NCI-H2227 (cell line): ENCODE data around the gene LCE5A.
A peak's percentile ranks its signal among the peaks of the same experiment; 100 is the strongest.
"Not testable (repeated sequence)": the region's sequence is repeated elsewhere in the genome, so short reads cannot be mapped to it uniquely, and the experiment has no call there.

Source experiments
- DNase-seq: peaks from one replicate; lab custom pipeline; 2025; ENCODE audit not compliant: unreplicated experiment; lab: John Stamatoyannopoulos, UW

LCE5A gene, protein sequence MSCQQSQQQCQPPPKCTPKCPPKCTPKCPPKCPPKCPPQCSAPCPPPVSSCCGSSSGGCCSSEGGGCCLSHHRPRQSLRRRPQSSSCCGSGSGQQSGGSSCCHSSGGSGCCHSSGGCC

DNA sequence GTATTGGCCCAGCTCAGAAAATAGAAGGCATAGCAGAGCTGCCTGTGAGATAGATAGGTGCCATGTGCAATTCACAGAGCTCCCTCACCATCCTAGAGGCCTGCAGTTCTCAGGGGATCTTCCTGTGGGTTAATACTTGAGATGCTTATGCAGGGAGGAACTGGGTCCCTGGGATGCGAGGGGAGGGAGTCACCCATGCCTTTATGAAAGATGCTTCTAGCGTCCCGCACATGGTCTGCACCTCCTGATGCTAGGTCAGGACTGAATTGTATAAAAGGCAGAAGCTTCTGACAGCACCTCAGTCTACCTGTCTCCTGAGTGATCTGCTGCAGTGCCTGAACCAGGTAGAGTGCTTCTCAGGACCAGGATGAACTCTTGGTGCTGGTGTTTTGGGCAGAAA, at the start of gene LCE5A:
LCE5A (plus strand) TSS at position 301 of the 400 bp plus-strand sequence. CDS start 732 bp downstream, outside the sequence.
- DNase-seq, result no peak

DNA sequence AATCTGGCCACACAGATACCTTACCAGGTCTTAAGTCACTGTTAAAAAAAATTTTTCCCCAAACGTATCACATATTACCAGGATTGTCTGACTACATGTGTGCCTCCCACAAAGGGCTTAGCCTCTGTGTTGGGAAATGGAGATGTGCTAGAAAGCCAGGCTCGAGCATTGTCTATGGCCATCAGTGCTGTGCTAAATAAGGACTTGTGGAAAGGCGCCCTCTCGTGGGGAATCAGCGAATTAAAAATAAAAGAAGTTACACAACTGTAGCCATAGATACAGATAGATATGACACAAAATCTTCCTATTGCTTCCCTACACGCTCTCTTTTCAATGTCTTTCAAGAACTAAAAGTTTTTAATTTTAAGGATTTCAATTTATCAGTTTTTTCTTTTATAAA, 49.1 kb upstream of the LCE5A start:
- DNase-seq, result peak; percentile 3

DNA sequence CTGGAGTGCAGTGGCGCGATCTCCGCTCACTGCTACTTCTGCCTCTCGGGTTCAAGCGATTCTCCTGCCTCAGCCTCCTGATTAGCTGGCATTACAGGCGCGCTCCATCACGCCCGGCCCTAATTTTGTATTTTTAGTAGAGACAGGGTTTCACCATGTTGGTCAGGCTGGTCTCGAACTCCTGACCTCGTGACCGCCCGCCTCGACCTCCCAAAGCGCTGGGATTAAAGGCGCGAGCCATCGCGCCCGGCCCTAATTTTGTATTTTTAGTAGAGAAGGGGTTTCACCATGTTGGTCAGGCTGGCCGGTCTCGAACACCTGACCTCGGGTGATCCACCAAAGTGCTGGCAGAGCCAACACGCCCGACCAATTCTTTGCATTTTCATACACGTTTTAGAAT, 48.0 kb upstream of the LCE5A start:
- no peak for DNase-seq

DNA sequence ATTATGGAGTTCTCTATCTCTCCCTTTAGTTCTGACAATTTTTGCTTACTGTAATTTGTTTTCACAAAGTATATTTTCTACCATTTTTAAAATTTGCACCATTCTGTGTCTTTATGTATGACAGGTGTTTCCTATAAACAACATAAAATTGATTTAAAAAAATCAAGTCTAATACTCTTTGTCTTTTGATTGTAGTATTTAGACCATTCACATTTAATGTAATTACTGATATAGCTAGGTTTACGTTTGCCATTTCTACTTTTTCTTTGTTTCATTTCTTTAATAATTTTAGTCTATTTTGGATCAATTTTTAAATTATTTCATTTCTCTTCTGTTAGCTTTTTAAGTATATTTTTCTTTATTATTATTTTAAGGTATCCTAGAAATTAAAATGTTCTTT, 44.4 kb upstream of the LCE5A start:
- DNase-seq, result no peak

DNA sequence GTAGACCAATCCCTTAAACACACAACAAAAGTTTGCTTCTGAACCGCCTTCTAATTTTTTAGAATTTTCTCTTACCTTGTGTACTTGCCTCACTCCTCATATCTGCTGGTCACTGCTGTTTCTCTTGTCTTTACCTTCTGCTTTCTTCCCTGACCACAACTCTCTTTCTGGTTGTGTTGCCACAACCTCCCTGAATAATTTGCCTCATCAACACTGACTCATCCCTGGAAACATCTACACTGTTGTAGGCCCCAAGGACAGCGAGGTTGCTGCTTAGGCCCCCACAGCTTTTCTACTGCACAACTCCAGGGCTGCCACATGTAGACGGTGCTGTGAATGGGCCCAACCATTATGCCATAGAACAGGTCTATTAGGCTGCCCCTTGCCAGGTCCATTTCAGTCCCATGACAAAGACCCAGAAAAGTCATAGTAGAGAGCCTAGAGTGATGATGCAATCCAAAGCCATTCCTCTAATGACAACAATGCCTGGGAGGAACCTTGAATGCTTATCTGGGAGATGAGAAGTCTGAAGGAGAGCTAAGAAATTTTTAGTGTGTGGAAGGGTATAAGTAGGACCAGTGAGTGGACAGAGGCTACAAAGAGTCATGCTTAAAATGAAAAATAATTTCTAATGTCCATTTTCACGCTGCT, 36.6 kb upstream of the LCE5A start:
- DNase-seq, result no peak

DNA sequence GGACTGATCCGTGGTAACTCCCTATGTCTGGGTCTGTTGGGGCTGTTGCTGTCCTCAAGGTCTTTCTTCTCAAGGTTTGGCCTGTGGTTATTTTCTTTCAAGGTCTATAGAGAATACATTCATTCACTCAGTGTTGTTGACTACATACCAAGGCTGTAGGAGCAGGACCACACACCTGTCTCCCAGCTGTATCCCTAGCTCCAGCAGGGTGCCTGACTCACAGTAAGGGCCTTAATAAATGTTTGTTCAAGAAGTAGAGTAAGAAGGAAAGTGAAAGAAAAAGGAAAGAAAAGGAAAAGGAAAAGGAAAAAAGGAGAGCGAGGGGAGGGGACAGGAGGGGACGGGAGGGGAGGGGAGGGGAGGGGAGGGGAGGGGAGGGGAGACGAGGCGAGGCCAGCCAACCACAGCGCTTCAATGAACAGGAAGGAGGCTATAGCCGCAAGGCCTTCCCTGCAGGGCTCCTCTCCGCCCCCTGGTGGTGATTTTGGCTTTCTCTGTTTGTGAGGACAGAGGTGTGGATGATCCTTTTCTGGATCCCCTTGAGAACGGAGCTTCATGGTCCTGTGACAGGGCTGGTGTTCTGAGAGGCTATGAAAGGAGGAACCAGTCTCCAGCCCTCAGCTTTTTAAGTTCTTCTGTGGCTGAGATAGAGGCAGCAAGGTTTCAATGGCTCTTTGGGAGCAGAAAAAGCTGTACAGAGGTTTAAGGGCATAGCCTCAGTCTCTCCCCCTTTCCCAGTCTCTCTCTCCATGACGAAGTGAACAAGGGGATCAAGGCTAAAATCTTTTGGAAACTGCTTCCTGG, 30.6 kb upstream of the LCE5A start:
- DNase-seq, result no peak

DNA sequence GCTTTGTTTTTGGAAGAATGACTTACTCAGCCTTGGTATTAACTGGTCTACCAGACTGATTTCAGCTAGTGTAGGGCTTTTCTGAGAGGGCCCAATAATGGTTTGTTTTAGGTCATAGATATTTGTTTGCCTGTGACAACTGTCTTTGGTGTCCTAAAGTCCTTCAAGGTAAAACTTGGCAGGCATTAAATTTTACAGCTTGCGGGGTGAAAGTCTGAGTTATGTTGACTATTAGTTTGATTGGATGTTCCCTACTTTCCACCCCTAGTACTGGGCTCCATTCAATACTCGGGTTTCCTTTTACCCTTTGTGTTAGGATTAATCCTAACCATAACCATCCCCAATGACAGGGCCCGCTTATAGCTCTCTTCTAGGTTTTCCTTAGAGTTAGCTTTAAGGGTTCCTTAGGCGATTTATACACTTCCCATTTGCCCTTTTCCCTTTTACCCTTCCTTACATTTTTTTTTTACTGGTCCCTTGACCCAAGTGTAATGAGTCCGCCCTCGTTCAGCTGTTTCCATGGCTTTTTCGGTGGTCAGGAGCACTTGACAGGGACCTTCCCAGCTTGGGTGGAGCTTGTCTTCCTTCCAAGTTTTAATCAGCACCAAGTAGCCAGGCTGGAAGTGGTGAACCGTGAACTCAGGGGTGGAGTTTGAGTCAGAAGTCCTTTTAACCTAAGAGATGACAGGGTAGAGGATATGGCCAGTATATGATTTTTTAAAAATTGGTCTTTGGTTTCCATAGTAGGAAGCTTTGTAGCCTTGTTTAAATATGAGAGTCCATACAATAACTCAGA, 28.5 kb upstream of the LCE5A start:
- no peak for DNase-seq

DNA sequence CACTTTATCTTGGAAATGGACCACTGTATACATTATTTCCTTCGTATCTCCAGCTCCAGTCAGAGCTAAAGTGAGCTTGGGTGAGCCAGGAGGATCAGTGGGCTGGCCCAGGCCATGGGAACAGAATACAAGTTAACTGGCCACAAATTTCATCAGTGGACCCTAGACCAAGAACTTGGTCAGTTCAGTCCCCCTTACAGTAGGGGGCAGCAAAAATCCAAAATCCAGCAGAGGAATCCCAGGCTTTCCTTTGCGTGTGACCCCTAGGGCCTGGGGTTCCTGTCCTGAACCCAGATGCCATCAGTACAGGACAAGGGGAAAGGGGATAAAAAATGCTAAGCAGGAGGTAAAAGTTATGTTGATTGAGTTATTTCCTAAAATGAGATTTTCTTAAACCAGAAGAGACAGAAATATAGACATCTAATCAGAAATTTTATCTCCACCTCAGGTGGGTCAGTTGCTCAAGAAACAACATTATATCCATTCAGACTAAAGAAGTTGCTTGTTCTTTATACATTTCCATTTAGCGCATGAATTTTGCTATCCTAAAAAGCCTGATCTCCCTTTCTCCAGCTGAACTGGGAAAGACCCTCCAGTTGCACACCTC, 24.1 kb upstream of the LCE5A start:
- DNase-seq, result no peak

DNA sequence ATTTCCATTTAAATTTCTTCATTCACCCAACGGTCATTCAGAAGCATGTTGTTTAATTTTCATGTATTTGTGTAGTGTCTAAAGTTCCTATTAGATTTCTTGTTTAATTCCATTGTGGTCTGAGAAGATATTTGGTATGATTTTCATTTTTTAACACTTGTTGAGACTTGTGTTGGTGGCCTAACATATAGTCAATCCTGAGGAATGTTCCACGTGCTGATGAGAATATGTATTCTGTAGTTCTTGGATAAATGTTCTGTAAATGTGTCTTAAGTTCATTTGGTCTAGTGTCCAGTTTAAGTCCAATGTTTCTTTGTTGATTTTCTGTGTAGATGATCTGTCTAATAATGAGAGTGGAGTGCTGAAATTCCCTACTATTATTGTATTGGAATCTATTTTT, 22.7 kb upstream of the LCE5A start:
- DNase-seq, result no peak

DNA sequence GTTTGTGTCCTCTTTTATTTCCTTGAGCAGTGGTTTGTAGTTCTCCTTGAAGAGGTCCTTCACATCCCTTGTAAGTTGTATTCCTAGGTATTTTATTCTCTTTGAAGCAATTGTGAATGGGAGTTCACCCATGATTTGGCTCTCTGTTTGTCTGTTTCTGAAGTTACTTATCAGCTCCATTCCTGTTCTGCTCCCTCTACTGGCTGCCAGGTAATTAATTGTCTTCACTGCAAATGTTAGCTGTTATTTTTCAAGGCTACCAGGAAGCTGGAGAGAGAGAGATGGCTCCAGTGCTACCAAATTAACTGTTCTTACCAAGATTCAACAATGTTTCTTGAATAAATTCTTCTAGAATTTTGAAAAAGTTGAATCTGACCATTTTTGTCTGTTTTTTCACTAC, 19.1 kb upstream of the LCE5A start:
- DNase-seq, result not testable (repeated sequence)

DNA sequence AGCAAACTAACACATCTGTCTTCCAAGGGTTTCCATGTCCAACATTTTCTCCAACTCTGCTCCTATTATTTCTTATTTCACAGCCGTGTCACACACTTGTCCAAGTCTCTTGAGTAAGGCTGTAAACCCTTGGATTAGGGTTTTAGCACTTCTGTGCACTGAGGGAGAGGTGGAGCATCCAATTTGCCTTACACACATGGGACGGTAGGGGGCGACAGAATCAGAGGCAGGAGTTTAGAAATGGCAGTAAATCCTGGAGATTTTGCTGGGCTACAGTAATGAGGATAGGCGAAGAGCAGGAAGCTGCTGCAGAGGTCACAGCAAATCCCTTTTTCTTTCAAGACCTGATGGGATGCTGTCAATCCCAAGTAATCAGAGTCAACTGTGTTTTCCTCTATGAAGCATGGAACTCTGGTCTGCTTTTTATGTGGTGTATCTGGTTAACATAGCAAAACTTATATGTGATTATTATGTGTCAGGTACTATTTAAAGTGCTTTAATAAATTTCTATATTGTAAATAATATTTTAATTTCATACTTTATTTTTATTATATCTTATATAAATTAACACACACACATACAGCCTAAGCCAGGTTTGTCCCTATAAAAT, 15.4 kb upstream of the LCE5A start:
- DNase-seq, result no peak

DNA sequence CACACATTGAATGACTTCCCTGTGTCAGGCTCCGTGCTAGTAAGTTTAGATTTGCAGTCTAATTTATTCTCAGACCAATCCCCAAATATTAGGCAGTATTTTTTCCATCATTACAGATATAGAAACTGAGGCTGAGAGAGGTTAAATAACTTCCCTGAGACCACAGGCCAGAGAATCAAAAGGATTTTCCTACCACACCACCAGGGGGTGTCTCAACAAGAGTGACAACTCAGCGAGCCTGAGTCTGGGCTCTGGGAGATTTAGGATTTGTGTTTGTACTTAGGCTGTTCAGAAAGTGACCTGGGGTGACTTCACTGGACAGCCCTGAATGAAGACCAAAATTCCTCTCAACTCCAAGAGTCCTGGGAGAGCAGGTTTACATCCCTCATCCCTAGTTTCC, 13.3 kb upstream of the LCE5A start:
- DNase-seq, result no peak

DNA sequence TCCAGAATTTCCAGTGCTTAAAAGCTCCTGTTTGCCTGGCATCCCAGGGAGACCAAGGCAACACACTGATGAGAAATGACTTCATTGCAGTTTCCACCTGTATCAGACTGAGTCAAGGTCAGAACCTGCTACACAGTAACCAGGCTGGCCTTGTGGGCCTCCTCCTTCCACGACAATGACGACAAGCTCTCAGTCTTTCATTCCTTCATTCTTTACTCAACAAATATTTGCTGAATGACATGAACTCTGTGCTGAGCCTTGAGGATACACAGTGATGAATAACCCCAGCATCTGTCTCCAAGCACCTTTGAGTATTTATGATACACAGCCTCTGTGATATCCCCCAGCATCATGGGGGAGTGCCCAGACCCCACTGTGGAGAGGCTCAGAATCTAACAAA, 8.9 kb upstream of the LCE5A start:
- no peak for DNase-seq

DNA sequence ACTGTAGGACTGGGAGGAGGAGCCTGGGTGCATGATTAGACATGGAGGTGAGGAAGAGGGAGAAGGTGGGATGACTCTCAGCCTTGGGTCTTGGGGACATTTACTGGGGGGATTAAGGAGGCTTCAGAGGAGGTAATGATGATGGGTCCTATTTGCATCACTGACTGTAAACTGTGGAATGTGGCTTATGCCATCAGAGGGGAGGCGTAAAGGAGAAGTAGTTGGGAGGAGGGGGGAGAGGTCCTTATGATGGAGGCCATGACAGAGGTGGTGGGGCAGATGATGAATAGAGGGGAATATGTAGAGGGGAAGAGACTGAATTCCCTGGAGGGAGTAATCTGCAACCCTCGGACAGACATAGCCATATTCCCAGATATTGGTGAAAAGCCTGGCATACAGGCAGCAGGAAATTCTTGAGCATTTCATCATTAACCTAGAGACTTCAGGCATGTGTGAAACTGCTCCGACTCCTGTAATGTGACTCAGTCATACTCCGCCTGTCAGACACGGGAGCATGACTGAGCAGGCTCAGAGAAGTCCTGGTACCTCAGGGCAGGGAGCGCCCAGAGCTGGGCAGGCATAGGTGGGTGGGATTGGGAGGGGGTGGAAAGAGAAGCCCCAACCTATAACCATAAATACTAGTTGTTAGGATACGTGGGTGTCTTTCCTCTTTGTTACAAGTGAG, 8.0 kb upstream of the LCE5A start:
- DNase-seq, result no peak

DNA sequence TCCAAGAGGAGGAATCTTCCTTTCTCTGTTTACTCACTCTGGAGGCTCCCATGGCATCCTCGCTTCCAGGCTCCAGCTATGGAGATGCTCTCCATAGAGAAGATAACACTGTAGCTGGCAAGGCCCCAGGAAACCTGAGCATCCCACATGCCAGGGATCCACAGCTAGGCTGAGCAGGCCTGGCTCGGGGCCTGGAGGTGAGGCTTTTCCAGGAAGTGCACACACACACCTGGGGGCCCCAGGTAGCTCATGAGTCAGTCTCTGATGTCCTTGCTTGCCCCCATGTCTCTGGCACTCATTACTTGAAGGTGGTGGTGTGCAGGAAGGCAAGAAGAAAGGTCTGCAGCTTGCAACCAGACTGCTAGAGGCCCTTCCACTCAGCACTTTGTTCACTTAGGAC, 5.5 kb upstream of the LCE5A start:
- DNase-seq, result no peak

DNA sequence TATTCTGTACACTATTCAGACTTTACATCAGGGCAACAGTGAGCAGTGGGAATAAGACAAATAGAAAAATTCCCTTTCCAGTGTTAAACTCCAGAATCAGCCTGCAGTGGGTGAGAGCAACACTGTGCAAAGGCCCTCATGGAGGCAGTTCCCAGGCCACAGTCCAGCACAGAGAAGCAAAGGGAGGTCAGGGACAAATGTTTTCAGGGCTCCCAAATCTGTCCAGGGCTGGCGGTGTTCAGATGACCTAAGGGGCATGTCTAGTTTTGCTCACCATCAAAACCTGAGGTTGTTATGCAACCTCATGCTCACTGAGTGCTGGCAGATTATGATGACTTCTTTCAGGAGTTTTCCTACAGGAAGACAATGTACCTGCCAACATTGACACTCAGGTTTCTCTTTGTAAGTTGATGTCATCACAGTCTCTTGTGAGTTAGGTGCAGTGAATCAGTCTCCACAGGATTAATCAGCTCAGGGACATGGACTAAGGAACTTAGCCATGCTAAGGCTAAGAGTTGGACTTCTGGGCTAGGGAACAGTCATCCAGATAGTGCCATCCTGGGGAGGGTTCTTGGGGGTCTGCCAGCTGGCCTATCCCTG, 3.6 kb upstream of the LCE5A start:
- no peak for DNase-seq

DNA sequence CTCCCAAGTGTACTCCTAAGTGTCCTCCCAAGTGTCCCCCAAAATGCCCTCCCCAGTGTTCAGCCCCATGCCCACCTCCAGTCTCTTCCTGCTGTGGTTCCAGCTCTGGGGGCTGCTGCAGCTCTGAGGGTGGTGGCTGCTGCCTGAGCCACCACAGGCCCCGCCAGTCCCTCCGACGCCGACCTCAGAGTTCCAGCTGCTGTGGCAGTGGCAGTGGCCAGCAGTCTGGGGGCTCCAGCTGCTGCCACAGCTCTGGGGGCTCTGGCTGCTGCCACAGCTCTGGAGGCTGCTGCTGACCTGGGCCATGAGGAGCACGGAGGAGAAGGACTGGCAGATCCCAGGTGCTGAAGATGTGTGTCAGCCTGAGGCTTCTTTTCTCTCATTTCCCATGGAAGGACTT, 993 bp downstream of the LCE5A start:
- DNase-seq, result no peak

DNA sequence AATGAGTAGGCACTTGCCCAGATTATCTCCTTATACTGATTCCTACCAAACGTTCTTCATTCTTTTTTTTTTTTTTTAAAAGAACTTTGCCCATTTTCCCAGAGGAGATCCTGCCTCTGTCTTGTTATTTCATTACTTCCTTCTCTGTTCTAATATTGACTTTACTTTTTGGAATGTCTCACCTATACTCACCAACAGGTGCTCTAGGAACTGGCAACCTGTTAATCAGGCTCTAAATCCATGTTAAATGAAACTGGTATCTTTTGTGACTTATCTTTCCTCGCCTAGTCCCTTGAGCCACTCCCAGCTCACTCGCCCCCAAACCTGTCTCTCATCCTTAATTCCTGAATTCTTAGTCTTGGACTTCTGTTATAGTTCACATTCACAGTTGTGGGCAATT, 2.5 kb downstream of the LCE5A start:
- DNase-seq, result no peak

DNA sequence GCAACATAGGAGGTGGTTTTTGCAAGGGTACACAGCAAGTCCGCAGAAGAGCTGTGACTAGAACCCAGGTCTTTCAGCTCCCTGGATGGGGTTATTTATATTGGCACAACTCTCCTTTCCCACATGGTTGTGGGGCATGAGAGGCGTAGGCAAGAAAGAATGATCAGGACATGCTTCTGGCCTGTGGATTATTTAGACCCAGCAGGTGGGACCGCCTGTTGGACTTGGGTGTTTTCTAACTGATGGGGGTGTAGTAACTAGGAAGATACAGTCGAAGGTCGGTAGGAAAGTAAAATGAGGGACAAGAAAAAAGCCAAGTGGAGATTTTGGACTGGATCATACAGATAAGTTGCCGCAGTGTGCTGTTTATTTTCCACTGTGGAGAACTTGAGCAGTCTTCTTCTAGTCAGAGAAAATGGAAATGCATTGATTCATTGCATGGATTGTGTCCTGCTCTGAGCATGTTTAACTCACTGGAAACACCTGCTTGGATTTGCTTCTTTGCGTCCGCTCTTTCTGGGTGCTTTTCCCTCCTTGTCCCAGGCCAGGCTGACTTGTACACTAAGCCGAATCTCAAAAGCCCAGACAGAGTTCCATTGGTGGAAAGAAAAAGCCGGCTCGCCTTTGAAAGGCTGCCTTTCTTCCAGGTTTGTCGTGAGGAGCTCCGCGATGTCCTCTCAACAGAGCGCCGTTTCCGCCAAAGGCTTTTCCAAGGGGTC, 4.3 kb downstream of the LCE5A start:
- DNase-seq, result no peak
